SK-N-DZ (cell line): Measurements from ENCODE around the gene TMEM53.
A peak's percentile ranks its signal among the peaks of the same experiment; 100 is the strongest.
"Not testable (repeated sequence)": the region's sequence is repeated elsewhere in the genome, so short reads cannot be mapped to it uniquely, and the experiment has no call there.

Experiments used
- DNase-seq: peaks from one replicate; pipeline ENCODE4 v3.0.0-alpha.2; 2015; ENCODE audit warnings: low spot score

TMEM53 gene

DNA sequence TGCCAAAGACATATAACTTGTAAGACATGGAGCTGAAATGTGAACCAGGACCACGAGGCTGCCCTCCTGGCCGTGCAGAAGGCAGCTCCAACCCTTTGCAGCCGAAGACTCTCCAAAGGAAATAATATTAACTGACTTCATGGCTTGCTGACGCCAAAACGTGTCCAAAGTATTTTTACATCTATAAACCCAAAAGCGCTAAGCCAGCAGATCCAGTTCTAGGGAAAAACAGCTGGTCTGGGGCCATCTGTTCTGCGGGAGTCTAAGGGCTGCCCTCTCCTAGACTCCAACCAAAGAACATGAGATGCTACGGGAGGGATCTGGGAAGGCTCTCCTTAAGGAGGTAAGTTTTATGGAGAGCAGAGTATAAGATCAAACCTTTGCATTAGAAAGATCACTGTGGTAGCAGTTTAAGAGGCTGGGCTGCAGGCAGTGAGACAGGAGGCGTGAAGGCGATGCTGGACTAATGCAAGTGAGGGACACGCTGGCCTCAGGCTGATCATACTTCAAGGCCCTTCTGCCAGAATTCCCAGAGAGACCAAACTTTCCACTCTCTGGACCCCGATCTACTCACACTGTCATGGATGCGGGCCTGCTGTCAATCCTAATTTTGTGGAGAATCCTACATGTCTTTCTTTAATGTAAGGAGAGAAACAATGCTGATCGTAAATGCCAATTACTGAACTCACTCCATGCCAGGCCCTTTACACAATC is 1.2 kb downstream of the TMEM53 start:
- no peak for DNase-seq

DNA sequence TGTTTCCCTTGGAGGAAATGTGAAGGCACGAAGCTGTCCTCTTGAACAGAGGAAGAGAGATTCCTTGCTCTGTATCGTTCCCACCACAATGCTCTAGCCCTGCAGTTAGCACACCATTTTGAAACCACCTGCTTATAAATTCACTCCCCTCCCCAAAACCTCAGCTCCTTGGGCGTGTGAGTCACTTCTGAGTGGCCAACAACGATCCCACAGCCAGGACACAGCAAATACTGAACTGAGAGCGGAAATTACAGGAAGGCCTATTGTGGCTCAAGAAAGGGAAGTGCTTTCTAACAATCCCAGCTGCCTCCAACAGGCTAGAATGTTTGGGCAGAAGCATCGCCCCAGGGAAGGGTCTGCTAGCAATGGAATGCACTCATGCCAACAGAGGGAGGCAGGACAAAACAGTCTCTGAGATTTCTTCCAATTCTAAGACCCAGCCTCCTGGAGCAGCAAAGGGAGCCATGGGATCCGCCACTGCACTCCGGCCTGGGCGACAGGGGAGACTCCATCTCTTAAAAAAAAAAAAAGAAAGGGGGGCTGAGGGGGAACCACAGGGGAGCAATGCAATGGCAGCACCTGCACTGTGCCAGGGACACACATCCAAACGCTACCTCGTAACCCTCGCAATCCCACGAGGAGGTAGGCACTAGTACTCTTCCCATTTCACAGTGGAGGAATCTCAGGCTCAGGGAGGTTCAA is 1.9 kb downstream of the TMEM53 start:
- no peak for DNase-seq

DNA sequence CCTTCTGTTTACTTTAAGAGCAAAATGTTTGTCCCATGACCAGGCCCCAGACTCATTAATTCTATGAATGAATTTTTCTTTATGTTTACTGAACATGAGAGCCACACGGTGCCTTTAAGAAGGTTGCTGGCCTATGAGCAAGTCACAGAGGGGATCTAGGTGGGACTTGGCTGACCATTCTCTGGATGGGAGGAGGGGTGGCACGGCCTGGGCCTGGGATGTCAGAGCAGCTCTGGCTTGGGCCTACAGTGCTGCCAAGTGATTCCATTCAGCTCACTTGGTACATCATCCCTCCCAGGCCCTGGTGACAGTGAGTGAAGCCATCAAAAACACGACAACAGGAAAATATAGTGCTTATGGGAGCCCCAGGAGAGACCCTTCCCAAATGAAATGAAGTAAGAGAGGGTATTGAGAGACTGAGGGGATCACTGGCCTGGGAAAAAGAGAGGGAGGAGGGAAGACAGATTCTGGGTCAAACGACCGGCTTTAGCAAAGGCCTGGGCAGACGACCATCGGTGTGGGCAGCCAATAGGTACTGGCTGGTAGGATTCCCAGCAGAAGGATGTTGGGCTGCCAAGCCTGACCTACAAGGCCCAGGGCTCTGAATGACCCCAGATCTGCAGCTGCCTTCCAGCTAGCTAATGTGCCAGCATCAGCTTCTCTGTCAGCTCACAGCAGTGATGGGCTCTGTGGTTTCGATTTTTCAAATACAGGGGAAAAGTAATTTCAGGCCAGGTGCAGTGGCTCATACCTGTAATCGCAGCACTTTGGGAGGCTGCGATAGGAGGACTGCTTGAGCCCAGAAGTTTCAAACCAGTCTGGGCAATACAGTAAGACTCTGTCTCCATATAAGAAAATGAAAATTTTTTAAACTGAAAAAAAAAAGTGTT is 3.3 kb downstream of the TMEM53 start:
- DNase-seq: no peak

DNA sequence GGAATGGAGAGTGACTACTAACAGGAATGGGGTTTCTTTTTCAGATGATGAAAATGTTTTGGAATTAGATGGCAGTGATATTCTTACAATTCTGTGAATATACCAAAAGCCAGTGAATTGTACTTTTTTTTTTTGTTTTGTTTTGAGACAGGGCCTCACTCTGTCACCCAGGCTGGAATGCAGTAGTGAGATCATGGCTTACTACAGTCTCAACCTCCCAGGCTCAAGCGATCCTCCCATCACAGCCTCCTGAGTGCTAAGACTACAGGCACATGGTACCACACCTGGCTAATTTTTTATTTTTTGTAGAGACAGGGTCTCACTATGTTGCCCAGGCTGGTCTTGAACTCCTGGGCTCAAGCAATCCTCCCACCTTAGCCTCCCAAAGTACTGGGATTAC is 7.6 kb downstream of the TMEM53 start:
- not testable (repeated sequence) for DNase-seq

DNA sequence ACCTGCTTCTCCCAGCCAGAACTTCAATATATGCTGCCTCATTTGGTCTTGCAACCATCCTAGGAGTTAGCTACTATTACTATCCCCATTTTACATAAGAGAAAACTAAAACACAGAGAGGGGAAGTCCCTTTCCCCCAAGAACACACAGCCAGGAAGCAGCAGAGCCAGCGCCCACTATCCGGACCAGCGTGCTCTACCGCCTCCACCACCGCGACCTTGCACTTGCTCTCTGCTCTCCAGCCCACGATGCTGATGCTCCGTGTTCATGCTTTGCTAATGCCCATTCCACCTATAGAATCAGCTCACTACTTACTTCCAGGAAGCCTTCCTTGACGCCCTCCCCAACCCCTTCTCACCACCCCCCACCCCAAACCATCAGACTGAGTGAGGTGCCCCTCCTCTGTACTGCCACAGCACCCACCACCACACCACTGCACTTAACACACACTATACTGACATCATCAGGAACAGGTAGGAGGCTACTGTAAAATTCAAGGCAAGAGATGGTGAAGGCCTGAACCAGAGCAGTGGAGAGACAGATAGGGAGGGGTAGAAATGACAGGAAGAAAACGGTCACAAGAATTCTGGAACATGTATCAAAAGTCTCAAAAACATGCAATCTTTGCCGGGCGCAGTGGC is 9.4 kb downstream of the TMEM53 start:
- no peak for DNase-seq

DNA sequence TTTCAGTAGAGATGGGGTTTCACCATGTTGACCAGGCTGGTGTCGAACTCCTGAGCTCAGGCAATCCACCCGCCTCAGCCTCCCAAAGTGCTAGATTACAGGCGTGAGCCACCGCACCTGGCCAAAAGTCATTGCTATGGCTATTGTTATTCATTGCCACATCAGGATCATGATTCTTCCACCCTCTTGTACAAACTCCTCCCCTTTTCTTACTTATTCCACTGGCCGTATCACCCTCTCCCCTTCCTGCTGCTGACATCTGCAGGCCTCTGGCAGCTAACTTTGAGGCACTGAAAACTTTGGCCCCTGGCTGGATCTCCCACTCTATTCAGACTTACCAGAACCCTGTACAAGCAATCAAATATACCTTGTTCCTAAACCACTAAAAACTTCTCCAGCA is 10.9 kb downstream of the TMEM53 start:
- DNase-seq: no peak

DNA sequence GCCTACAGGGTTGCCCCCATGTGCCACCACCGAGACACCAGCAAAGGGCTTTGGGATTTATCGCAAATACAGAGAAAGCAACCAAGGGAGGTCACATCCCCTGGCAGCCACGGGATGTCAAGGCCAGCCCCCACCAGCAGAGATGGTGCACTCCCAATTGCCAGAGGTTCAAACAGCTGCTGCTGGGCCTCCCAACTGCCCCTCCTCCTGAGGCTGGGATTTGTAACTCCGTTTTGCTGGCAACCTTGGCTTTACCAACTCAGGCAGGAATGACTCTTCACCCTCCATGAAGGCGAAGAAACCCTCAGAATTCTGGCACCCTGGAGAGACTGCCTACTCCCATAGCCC is 11.6 kb downstream of the TMEM53 start:
- DNase-seq: no peak

DNA sequence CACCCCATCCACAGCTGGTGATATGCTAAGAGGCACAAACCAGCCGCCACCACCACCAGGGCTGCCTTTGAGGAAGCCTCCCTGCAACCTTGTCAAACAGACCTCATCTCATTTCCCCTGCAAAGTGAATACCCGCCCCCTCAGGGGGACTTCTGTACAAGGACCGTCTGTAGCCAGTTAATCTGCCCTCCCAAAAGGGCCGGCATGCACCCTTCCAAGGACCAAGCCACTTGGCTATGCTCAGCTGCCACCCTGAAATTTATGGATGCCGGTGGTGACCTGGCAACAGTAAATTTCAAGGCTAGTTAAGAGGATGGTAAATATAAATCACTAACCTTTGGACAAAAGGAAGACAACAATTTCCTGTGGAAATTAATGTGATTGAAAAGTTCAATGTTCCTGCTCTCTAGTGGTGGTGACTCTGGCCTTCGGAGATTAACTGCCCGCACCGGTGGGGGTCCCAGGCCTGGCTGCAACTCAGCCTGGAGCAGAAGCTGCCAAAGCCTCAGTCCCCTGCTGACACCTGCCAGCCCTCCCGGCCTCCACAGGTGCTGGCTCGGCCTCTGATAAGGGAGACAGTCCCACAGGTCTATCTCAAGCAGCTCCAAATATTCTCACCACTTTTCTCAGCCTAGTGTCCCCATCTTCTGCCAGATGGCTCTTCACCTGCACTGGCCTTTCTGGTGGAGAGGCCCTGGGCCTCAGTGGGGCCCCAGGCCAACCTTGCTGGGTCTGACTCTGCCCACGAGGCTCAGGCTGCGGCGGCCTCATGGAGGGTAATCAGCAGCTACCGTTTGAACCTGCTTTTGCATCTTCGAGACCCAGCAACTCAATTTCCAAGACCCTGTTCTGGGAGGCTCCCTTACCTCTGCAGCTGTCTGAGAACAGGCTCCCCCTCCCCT is 12.2 kb downstream of the TMEM53 start:
- no peak for DNase-seq

DNA sequence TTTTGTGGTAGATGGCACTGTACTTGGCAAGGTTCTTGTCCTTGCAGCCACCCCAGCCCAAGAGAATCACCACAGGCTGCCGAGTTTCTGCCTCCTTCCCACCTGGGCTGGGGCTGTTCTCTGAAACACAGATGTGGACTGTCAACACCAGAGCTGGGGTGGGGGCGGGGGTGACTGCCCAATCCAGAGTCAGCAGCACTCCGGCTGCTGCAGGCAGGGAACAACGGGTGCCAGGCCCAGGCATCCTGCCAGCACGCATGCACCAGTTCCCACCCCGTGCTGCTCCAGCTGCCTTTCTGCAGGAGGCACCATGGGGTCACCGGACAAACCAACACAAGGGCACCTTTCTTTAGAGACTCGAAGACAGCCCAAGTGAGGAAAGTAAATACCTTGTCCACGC is 14.1 kb downstream of the TMEM53 start:
- no peak for DNase-seq

DNA sequence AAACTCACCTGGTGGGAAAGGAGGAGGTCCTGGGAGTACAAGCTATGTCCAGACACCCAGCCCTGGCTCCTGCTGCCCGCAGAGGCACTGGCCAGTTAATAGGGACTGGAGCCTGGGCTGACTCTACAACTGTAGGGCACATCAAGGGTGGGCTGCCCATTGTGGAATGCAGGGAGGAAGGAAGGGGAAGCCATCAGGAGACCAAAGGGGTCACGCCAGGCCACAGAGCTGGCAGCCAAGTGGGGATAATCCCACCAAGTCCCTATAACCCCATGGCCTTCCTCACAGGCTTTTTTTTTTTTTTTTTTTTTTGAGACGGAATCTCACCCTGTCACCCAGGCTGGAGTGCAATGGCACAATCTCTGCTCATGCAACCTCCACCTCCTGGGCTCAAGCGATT is 14.7 kb downstream of the TMEM53 start:
- DNase-seq: no peak

DNA sequence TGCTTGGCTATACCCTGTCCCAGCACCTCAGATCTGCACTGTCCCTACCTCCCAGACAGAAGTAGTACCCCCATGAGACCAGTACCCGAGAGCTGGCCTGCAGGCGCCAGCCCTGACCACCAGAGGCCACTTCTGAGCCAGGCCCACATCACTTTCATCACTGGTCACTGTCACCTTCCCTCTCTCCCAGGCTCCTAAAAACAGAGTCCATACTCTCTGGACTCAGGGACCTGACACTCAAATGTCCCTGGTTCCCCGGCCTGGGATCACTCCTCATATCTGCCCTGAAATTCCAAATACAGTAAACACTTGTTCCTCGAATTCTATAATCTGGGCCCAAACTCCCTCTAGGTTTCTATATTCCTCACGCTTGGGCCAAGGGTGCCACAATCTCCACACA is 18.7 kb downstream of the TMEM53 start:
- no peak for DNase-seq

DNA sequence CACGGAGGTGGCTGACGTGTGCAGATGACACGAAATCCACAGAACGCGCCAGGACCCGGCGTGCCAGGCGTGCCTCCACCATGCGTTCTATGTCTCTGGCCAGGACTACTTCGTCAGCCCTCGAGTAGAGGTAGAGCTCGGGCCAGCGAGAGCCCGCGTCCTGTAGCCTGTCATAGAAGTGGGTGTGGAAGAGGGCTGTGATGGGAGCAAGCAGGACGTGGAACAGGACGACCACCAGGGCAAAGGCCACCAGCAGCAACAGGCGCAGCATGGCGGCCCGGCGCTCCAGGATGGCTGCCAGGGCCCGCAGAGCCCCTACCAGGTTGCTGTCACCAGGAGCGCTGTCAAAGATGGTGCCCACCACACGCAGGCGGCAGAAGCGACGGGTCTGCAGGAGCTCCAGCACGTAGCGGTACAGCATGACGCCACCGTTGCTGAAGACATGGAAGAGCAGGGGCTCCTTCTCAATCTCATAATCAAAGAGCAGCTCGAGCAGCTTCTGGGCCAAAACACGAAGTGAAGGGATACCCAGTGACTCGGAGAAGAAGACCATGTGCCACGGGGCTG is 19.6 kb downstream of the TMEM53 start:
- DNase-seq: no peak

DNA sequence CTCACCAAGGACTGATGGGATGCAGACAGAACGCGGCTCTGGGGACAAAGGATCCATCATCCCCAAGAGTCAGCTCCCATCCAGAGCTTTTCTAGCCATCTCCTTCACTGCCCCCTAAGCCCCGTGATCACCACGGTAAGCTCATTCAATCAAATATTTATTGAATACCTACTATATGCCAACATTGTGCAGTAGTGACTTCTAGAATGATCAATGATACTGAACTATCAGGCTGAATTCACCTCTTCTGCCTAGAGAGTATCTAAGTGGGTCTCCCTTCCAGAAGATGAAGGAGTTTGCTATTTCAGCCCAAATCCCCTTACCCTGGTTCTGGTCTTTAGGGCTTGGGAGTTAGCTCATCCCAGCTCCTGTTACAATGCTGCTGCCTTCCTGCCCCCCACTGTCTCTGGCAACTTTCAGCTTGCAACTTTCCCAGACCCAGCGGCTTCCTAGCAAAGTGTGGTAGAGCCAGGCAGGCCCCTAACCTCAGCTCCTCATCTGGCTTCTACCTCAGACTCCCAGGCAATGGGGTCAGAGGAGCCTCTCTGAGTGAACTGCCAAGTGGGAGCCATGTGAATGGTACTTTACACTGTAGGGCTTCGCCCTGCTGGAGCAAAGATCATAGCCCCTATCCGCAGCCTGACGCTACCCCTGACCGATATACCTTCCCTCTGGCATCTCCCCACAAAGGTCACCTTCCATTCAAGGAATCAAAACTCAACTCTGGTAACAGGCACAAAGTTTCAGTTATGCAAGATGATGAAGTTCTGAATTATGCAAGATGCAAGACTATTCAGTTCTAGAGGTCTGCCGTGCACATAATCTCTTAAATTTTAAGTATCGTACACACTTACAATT is 20.9 kb downstream of the TMEM53 start:
- no peak for DNase-seq

DNA sequence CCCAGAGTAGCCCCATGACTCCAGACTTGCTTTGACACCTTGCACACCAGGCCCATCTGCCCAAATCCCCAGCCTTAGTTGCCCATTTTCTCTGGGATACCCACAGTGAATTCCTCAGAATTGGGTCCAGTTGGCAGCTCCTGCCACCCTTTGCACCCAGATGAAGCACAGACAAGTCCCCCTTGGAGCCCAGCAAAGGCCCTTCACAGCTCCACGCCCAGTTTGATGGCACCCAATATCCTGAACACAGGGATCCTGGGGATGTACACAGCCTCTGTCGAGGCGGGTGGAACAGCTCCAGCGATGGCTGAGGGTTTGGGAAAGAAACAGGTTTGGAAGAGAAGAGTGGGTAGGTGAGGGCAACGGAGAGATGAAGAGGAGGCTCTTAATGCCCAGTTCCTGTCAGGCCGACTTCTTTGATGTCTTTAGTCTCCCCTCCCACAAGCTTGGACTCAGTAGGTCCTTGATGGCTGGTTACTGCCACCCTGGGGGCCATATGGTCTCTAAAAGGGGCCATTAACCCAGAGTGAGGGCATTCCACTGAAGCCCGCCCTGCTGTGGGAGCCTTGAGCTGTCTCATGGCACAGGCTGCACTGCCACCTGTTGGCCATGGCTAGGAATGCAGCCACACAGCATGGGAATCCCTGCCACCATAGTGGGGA is 21.7 kb downstream of the TMEM53 start:
- DNase-seq: peak; percentile 67

DNA sequence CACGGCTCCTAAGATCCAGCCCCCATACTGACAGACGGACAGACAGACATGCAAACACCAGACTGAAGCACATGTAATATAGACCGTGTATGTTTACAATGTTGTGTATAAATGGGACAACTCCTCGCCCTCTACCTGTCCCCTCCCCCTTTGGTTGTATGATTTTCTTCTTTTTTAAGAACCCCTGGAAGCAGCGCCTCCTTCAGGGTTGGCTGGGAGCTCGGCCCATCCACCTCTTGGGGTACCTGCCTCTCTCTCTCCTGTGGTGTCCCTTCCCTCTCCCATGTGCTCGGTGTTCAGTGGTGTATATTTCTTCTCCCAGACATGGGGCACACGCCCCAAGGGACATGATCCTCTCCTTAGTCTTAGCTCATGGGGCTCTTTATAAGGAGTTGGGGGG is 23.2 kb downstream of the TMEM53 start:
- DNase-seq: no peak

DNA sequence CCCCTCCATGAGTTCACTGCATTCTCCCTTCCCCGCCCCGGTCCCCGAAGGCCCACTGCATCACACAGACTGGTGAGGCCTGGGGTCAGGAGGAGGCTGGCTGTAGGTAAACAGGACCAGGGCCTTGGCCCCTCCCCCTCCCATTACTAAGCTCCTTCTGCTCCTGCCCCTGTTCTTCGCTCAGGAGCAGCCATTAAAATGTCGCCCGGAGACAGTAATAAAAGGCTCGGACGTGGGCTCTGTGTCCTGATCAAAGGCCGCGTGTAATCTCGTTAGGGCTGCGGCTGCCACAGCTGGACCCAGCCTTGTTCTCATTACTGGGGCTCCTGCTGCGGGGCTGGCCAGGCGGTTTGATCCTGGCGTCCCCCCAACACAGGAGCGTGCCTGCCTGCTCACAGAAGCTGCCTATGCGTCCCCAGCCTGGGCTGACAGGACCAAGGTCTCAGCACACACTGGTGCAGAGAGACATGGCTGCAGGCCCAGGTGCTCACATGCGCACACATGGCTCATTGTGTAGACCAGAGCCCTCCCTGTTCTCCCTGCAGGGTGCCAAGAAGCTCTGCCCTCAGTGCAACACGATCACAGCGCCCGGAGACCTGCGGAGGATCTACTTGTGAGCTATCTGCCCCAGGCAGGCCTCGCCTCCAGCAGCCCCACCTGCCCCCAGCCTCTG is 24.0 kb downstream of the TMEM53 start:
- no peak for DNase-seq

DNA sequence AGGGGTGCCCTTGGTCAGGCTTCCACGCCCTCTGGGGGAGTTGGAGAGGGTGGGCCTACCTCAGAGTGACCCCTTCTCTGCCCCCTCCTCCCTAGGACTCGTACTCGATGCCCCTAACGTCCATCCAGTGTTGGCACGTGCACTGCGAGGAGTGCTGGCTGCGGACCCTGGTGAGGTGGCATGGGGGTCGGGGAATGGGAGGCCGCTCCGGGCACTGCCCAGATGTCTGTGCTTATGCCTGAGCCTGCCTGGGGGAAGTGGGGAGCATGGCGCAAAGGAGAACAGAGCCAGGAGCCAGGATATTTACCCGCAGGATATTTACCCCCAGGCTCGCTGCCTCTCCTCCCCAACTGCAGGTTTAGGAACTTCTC is 24.5 kb downstream of the TMEM53 start:
- DNase-seq: no peak

DNA sequence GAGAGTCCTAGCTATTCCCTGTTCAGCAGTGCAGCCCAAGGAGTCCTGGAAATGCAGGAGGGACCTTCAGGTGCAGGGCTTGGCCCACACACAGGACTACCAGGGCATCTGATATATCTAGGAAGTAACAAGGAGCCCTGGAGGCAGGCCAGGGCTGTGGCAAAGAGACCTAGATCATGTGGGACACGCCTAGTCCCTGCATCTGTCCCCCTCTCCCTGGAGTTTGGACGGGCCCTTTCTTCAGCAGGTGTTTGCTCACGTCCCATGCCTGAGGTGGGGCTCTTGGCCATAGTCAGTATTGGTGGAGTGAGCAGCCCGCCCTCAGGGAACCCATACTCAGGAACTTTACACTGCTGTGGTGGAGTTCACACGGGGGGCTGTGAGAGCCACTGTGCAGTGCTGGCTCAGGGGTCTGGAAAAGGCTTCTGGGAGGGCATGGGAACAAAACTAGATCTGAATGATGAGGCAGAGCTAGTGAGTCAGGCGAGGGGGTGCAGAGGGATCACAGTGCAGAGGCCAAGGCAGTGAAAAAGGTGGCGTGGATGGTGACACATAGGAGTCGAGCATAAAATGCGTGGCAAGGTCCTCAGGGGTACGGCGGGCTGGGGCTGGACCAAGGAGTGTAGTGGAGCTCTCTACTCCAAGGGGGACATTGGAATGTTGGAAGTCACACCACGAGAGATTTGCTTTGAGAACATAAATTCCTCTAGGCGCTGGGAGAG is 25.6 kb downstream of the TMEM53 start:
- no peak for DNase-seq
